Astrocyte (in vitro differentiated cells and primary cell): ENCODE results near the gene COL9A2. TPM values are rescaled to one million over a fixed set of nuclear protein-coding genes. Genes with fewer than 3 reads are reported as not detected.
A peak's percentile ranks its signal among the peaks of the same experiment; 100 is the strongest.
"Not testable (repeated sequence)": the region's sequence is repeated elsewhere in the genome, so short reads cannot be mapped to it uniquely, and the experiment has no call there.

Experiments used
- DNase-seq: peaks from one replicate; pipeline ENCODE4 v3.0.0-alpha.2; 2010; ENCODE audit warnings: low read depth
- FAIRE-seq: peaks from 2 replicates; lab custom pipeline; 2011; peaks lifted over from hg19 to GRCh38; lab: Jason Lieb, UNC
- H2AFZ ChIP-seq: 2 replicates; pipeline ENCODE4 v1.6.0; 2012; ENCODE audit warnings: low read depth, low read length, inconsistent platforms
- H3K27ac ChIP-seq: 2 replicates; pipeline ENCODE4 v1.5.1; 2011; ENCODE audit warnings: low read depth, low read length, inconsistent platforms
- H3K27me3 ChIP-seq: 2 replicates; pipeline ENCODE4 v1.6.0; 2011; ENCODE audit warnings: low read length, inconsistent platforms; ENCODE audit not compliant: insufficient read depth
- H3K36me3 ChIP-seq: 2 replicates; pipeline ENCODE4 v1.5.1; 2011; ENCODE audit warnings: low read length, inconsistent platforms; ENCODE audit not compliant: insufficient read depth
- H3K4me1 ChIP-seq: 2 replicates; pipeline ENCODE4 v1.5.1; 2011; ENCODE audit warnings: low read length, inconsistent platforms; ENCODE audit not compliant: insufficient read depth
- H3K4me2 ChIP-seq: 2 replicates; pipeline ENCODE4 v1.6.0; 2012; ENCODE audit warnings: low read length, inconsistent platforms
- H3K4me3 ChIP-seq: 2 replicates; pipeline ENCODE4 v1.5.1; 2011; ENCODE audit warnings: low read depth, mild to moderate bottlenecking, low read length, inconsistent platforms; ENCODE audit not compliant: insufficient read depth
- H3K79me2 ChIP-seq: 2 replicates; pipeline ENCODE4 v1.6.0; 2012; ENCODE audit warnings: mild to moderate bottlenecking, low read length, inconsistent platforms; ENCODE audit not compliant: insufficient read depth
- H3K9ac ChIP-seq: 2 replicates; pipeline ENCODE4 v1.6.0; 2012; ENCODE audit warnings: mild to moderate bottlenecking, low read length, inconsistent platforms
- H3K9me3 ChIP-seq: 2 replicates; pipeline ENCODE4 v1.5.1; 2012; ENCODE audit warnings: low read depth, mild to moderate bottlenecking, low read length, inconsistent platforms; ENCODE audit not compliant: insufficient read depth
- H4K20me1 ChIP-seq: 2 replicates; pipeline ENCODE4 v1.6.0; 2012; ENCODE audit warnings: low read length, inconsistent platforms; ENCODE audit not compliant: insufficient read depth
- H3K27ac Mint-ChIP-seq: one replicate; pipeline ENCODE4 v1.8.0; 2021; ENCODE audit warnings: mild to moderate bottlenecking, mixed read lengths; ENCODE audit not compliant: unreplicated experiment
- H3K27me3 Mint-ChIP-seq: one replicate; pipeline ENCODE4 v1.8.0; 2021; ENCODE audit warnings: low read depth, mixed read lengths; ENCODE audit not compliant: unreplicated experiment
- H3K36me3 Mint-ChIP-seq: one replicate; pipeline ENCODE4 v1.8.0; 2021; ENCODE audit warnings: low read depth, mixed read lengths; ENCODE audit not compliant: unreplicated experiment
- H3K4me1 Mint-ChIP-seq: one replicate; pipeline ENCODE4 v1.8.0; 2021; ENCODE audit warnings: low read depth, mixed read lengths; ENCODE audit not compliant: unreplicated experiment
- H3K4me3 Mint-ChIP-seq: one replicate; pipeline ENCODE4 v1.8.0; 2021; ENCODE audit warnings: mild to moderate bottlenecking, moderate library complexity, mixed read lengths; ENCODE audit not compliant: unreplicated experiment
- H3K9me3 Mint-ChIP-seq: one replicate; pipeline ENCODE4 v1.8.0; 2021; ENCODE audit warnings: mild to moderate bottlenecking, mixed read lengths; ENCODE audit not compliant: unreplicated experiment
- CTCF ChIP-seq: IDR thresholded peaks from 2 replicates; pipeline ENCODE4 v1.5.1; 2011; ENCODE audit warnings: low read depth, mild to moderate bottlenecking, inconsistent platforms, low read length, moderate library complexity; ENCODE audit not compliant: insufficient read depth
- EZH2 ChIP-seq: IDR thresholded peaks from 2 replicates; pipeline ENCODE4 v1.6.1; 2012; ENCODE audit warnings: mild to moderate bottlenecking, low read length, inconsistent platforms; ENCODE audit not compliant: insufficient read depth
- total RNA-seq: library from RNA; stranded (reverse); gene quantifications from 2 replicates; pipeline ENCODE4 v1.2.1, GENCODE V29; 2021

COL9A2 gene
- total RNA-seq, 1 donor from 2014 or later: 2.1 TPM

GRCh38 chr1:40338745-40339419, 21.8 kb upstream of the COL9A2 start:
- H3K4me2 ChIP-seq: peak overlapping the region; percentile 36
- H3K9ac ChIP-seq: no peak overlapping the region
- H2AFZ ChIP-seq: peak overlapping the region; percentile 39
- no peaks in the 10 kb centered on the region for H3K9me3 ChIP-seq
- DNase-seq: peak; percentile 36
- no peak overlapping the region for H3K27ac Mint-ChIP-seq
- FAIRE-seq: no peak
- peak; percentile 100 for TF ChIP-seq CTCF
- TF ChIP-seq EZH2: no peak
- no peak overlapping the region for H3K27ac ChIP-seq
- no peaks in the 10 kb centered on the region for H4K20me1 ChIP-seq
- no peaks in the 10 kb centered on the region for H3K4me1 Mint-ChIP-seq
- H3K79me2 ChIP-seq: no peaks in the 10 kb centered on the region
- H3K27me3 Mint-ChIP-seq: peaks cover 30% of the 10 kb centered on the region
- H3K4me3 Mint-ChIP-seq: no peak overlapping the region
- H3K9me3 Mint-ChIP-seq: peaks cover 13% of the 10 kb centered on the region
- H3K27me3 ChIP-seq: peaks cover 9% of the 10 kb centered on the region
- H3K36me3 Mint-ChIP-seq: no peaks in the 10 kb centered on the region
- no peaks in the 10 kb centered on the region for H3K36me3 ChIP-seq
- no peaks in the 10 kb centered on the region for H3K4me1 ChIP-seq
- H3K4me3 ChIP-seq: no peak overlapping the region

- Mint-ChIP-seq H3K4me1 (no peaks in the 10 kb centered on the region), H3K36me3 (no peaks in the 10 kb centered on the region), H3K9me3 (peaks cover 14% of the 10 kb centered on the region), H3K27me3 (peaks cover 25% of the 10 kb centered on the region), H3K27ac (no peak overlapping the region), H3K4me3 (no peak overlapping the region)
- Histone ChIP-seq H3K4me1 (no peaks in the 10 kb centered on the region), H3K27me3 (peaks cover 9% of the 10 kb centered on the region), H3K4me2 (no peak overlapping the region), H3K9ac (no peak overlapping the region), H3K9me3 (no peaks in the 10 kb centered on the region), H3K27ac (no peak overlapping the region), H3K36me3 (no peaks in the 10 kb centered on the region), H3K4me3 (no peak overlapping the region), H4K20me1 (no peaks in the 10 kb centered on the region), H2AFZ (no peak overlapping the region), H3K79me2 (no peaks in the 10 kb centered on the region)
- TF ChIP-seq CTCF: no peak
- TF ChIP-seq EZH2: no peak
- no peak for DNase-seq
- FAIRE-seq: no peak
Observed at GRCh38 chr1:40337443-40337842, 20.4 kb upstream of the COL9A2 start.

- TF ChIP-seq EZH2 (no peak), CTCF (no peak)
- Histone ChIP-seq H3K27ac (no peak overlapping the region), H3K4me1 (no peaks in the 10 kb centered on the region), H4K20me1 (no peaks in the 10 kb centered on the region), H3K4me2 (no peak overlapping the region), H3K4me3 (no peak overlapping the region), H3K79me2 (no peaks in the 10 kb centered on the region), H3K9me3 (no peaks in the 10 kb centered on the region), H3K36me3 (no peaks in the 10 kb centered on the region), H3K9ac (no peak overlapping the region), H3K27me3 (no peaks in the 10 kb centered on the region), H2AFZ (no peak overlapping the region)
- no peak overlapping the region for H3K27ac Mint-ChIP-seq
- no peak for FAIRE-seq
- peaks cover 3% of the 10 kb centered on the region for H3K27me3 Mint-ChIP-seq
- H3K4me3 Mint-ChIP-seq: no peak overlapping the region
- no peaks in the 10 kb centered on the region for H3K36me3 Mint-ChIP-seq
- H3K4me1 Mint-ChIP-seq: no peaks in the 10 kb centered on the region
- DNase-seq: no peak
- peaks cover 15% of the 10 kb centered on the region for H3K9me3 Mint-ChIP-seq
Observed at GRCh38 chr1:40332695-40333094, 15.6 kb upstream of the COL9A2 start.

GRCh38 chr1:40331403-40331802, 14.3 kb upstream of the COL9A2 start:
- not testable (repeated sequence) for DNase-seq, H2AFZ ChIP-seq, H3K27ac ChIP-seq, H3K4me3 ChIP-seq, H3K36me3 Mint-ChIP-seq, H3K9ac ChIP-seq, H3K4me2 ChIP-seq, FAIRE-seq, H3K9me3 ChIP-seq, H3K4me1 Mint-ChIP-seq, H3K4me3 Mint-ChIP-seq, H3K79me2 ChIP-seq, H3K27ac Mint-ChIP-seq, H3K36me3 ChIP-seq, H3K27me3 ChIP-seq, H3K27me3 Mint-ChIP-seq, H3K4me1 ChIP-seq, H4K20me1 ChIP-seq
- H3K9me3 Mint-ChIP-seq: peaks cover 15% of the 10 kb centered on the region
